Breast epithelium (tissue), 4 donors: ENCODE results near the gene NEK6. TPM values are rescaled to one million over a fixed set of nuclear protein-coding genes. Genes with fewer than 3 reads are reported as not detected.

ENCODE experiments used
- DNase-seq, 2 donors: peaks; one replicate each; pipeline ENCODE4 v3.0.0-alpha.2; 2019; ENCODE audit warnings: low spot score in 2 of 2
- H3K27ac ChIP-seq, 2 donors: fragments of 200-600 bp; sonication (generic) in 1 of 2; one replicate each; pipeline ENCODE4 v1.5.1; 2016 to 2019; ENCODE audit warnings: mild to moderate bottlenecking in 1 of 2
- H3K27me3 ChIP-seq, 2 donors: fragments of 200-600 bp; sonication (generic) in 1 of 2; one replicate each; pipeline versions ENCODE4 v1.5.1 to v1.6.0; 2017 to 2019; ENCODE audit warnings: control low read depth in 1 of 2, mild to moderate bottlenecking in 1 of 2
- H3K36me3 ChIP-seq: fragments of 200-600 bp; one replicate; pipeline ENCODE4 v1.5.1; 2019
- H3K4me1 ChIP-seq, 2 donors: fragments of 200-600 bp; sonication (generic); one replicate each; pipeline ENCODE4 v1.5.1; 2016 to 2019; ENCODE audit warnings: control low read depth in 1 of 2
- H3K4me3 ChIP-seq, 3 donors: fragments of 200-600 bp; sonication (generic); 1 replicate in 2 of 3; 2 replicates in 1 of 3; pipeline ENCODE4 v1.5.1; 2016 to 2019; ENCODE audit warnings: mild to moderate bottlenecking in 3 of 3, moderate library complexity in 2 of 3
- H3K9me3 ChIP-seq, 2 donors: fragments of 200-600 bp; sonication (generic) in 1 of 2; one replicate each; pipeline ENCODE4 v1.5.1; 2016 to 2019; ENCODE audit warnings: control low read depth in 1 of 2
- CTCF ChIP-seq, 3 donors: fragments of 450-650 bp; IDR thresholded peaks; one replicate each; pipeline ENCODE4 v1.5.1; 2016 to 2017; ENCODE audit warnings: antibody characterized with exemption in 3 of 3, mild to moderate bottlenecking in 3 of 3, moderate library complexity in 3 of 3
- POLR2A ChIP-seq: fragments of 450-650 bp; IDR thresholded peaks from one replicate; pipeline ENCODE4 v1.6.1; 2016; ENCODE audit warnings: antibody characterized with exemption, mild to moderate bottlenecking, moderate library complexity
- POLR2AphosphoS5 ChIP-seq, 3 donors: sonication (generic); formaldehyde crosslinking; IDR thresholded peaks; one replicate each; pipeline ENCODE4 v1.6.1; 2017; ENCODE audit warnings: antibody characterized with exemption in 3 of 3
- intact Hi-C: fragments of 100-400 bp; cut with DNase I; formaldehyde crosslinking; loops from one replicate; pipeline ENCODE4 v1.15.1; 2023; ENCODE audit warnings: low total_unique reads
- total RNA-seq, 3 donors: library from RNA; depleted of rRNA; stranded (reverse); fragments of >200 nt; gene quantifications; one replicate each; pipeline ENCODE4 v1.1.0, GENCODE V29; 2016

The NEK6 gene
- total RNA-seq, 3 donors from 2014 or later = 17.8 to 31.5 (median 22.2) TPM

GRCh38 chr9:124320062-124320973 is 62.6 kb downstream of the NEK6 start:
- H3K27me3 ChIP-seq = no peaks in the 10 kb centered on the region
- intact Hi-C loops = no loop called here
- H3K36me3 ChIP-seq = peaks cover 2% of the 10 kb centered on the region
- TF ChIP-seq CTCF (IDR thresholded peaks at IDR 0.05) = peak; percentile 71 to 85 (median 82)
- no peak for TF ChIP-seq POLR2A
- TF ChIP-seq POLR2AphosphoS5 (IDR thresholded peaks at IDR 0.05) = no peak
- no peak overlapping the region for H3K27ac ChIP-seq
- no peak overlapping the region for H3K4me3 ChIP-seq
- DNase-seq = peak; percentile 46 to 69
- no peaks in the 10 kb centered on the region for H3K4me1 ChIP-seq
- H3K9me3 ChIP-seq = no peaks in the 10 kb centered on the region

GRCh38 chr9:124321416-124321815 is 63.7 kb downstream of the NEK6 start:
- TF ChIP-seq POLR2A = no peak
- no peak for TF ChIP-seq POLR2AphosphoS5 (IDR thresholded peaks at IDR 0.05)
- TF ChIP-seq CTCF (IDR thresholded peaks at IDR 0.05) = no peak
- intact Hi-C loops = no loop called here
- H3K27ac ChIP-seq = no peak overlapping the region
- no peaks in the 10 kb centered on the region for H3K36me3 ChIP-seq
- H3K4me1 ChIP-seq = no peaks in the 10 kb centered on the region
- no peaks in the 10 kb centered on the region for H3K27me3 ChIP-seq
- H3K4me3 ChIP-seq = no peak overlapping the region
- DNase-seq = no peak
- no peaks in the 10 kb centered on the region for H3K9me3 ChIP-seq

- Histone ChIP-seq H3K27ac (no peak overlapping the region), H3K36me3 (no peaks in the 10 kb centered on the region), H3K9me3 (no peaks in the 10 kb centered on the region), H3K4me3 (no peak overlapping the region), H3K4me1 (no peaks in the 10 kb centered on the region), H3K27me3 (no peaks in the 10 kb centered on the region)
- TF ChIP-seq POLR2AphosphoS5 (IDR thresholded peaks at IDR 0.05) (no peak), POLR2A (no peak), CTCF (IDR thresholded peaks at IDR 0.05) (no peak)
- intact Hi-C loops = no loop called here
- no peak for DNase-seq
Observed at GRCh38 chr9:124321935-124322334, 64.2 kb downstream of the NEK6 start.

GRCh38 chr9:124322618-124323432 is 65.1 kb downstream of the NEK6 start:
- no peak overlapping the region for H3K4me3 ChIP-seq
- no peaks in the 10 kb centered on the region for H3K36me3 ChIP-seq
- intact Hi-C loops = no loop called here
- no peaks in the 10 kb centered on the region for H3K4me1 ChIP-seq
- TF ChIP-seq POLR2AphosphoS5 (IDR thresholded peaks at IDR 0.05) = no peak
- TF ChIP-seq POLR2A = no peak
- no peak for TF ChIP-seq CTCF (IDR thresholded peaks at IDR 0.05)
- DNase-seq = no peak
- H3K9me3 ChIP-seq = no peaks in the 10 kb centered on the region
- H3K27me3 ChIP-seq = no peaks in the 10 kb centered on the region
- no peak overlapping the region for H3K27ac ChIP-seq

- no peak overlapping the region for H3K27ac ChIP-seq
- H3K4me3 ChIP-seq = no peak overlapping the region
- no peaks in the 10 kb centered on the region for H3K9me3 ChIP-seq
- H3K4me1 ChIP-seq = no peaks in the 10 kb centered on the region
- H3K36me3 ChIP-seq = no peaks in the 10 kb centered on the region
- DNase-seq = no peak
- intact Hi-C loops = no loop called here
- no peak for TF ChIP-seq POLR2AphosphoS5 (IDR thresholded peaks at IDR 0.05)
- no peak for TF ChIP-seq CTCF (IDR thresholded peaks at IDR 0.05)
- no peak for TF ChIP-seq POLR2A
- H3K27me3 ChIP-seq = no peaks in the 10 kb centered on the region
Observed at GRCh38 chr9:124323904-124324303, 66.2 kb downstream of the NEK6 start.
